K562 (cell line): Measurements from ENCODE around the gene CASKIN2. TPM values are rescaled to one million over a fixed set of nuclear protein-coding genes. Genes with fewer than 3 reads are reported as not detected.
A peak's percentile ranks its signal among the peaks of the same experiment; 100 is the strongest.

ENCODE experiments used
- ATAC-seq: fragments of 200-7000 bp; cut with Tn5 transposase; 3 replicates; pipeline ENCODE4 v1.9.1; 2020; ENCODE audit warnings: moderate library complexity
- BruUV-seq: library from RNA; stranded (reverse); fragments of 400-500 nt; replicated peaks from 2 replicates; lab custom pipeline; 2021; lab: Mats Ljungman, UMichigan
- CTCF ChIA-PET: fragments of 300-600 bp; formaldehyde crosslinking; extraction: SDS; loops from one replicate; lab custom pipeline; 2021; ENCODE audit warnings: low intra/inter-chr PET ratio; lab: Yijun Ruan, JAX
- POLR2A ChIA-PET: fragments of 300-600, 350-650 bp; sonication (Branson Sonifier 250); formaldehyde crosslinking; extraction: SDS; loops from one replicate; lab custom pipeline; 2021; ENCODE audit warnings: antibody characterized with exemption, inconsistent platforms; lab: Yijun Ruan, JAX
- DNase-seq, 4 experiments: peaks; one replicate each; pipeline versions ENCODE4 v3.0.0 to v3.0.0-alpha.2; 2011 to 2018; ENCODE audit warnings: low spot score in 3 of 4, mixed read lengths in 3 of 4; ENCODE audit errors: extremely low read depth in 1 of 4
- FAIRE-seq: peaks from 2 replicates; lab custom pipeline; 2011; peaks lifted over from hg19 to GRCh38; lab: Jason Lieb, UNC
- H2AFZ ChIP-seq: 2 replicates; pipeline ENCODE4 v1.6.0; 2011; ENCODE audit warnings: low read depth, low read length, control low read depth, inconsistent platforms
- H3K27ac ChIP-seq: fragments of 200-600 bp; 3 replicates; pipeline ENCODE4 v1.8.0; 2011; ENCODE audit warnings: low read depth, mild to moderate bottlenecking, control low read depth, inconsistent platforms, low read length, moderate library complexity, mixed read lengths; ENCODE audit errors: extremely low read depth
- H3K27me3 ChIP-seq, 2 experiments: fragments of 300-600 bp in 1 of 2; 2 replicates in 1 of 2; 3 replicates in 1 of 2; pipeline versions ENCODE4 v1.6.0 to v1.8.0; 2011; ENCODE audit warnings: inconsistent platforms in 2 of 2, low read length in 2 of 2, mild to moderate bottlenecking in 1 of 2, mixed read lengths in 1 of 2, moderate library complexity in 1 of 2; ENCODE audit not compliant: control insufficient read depth in 2 of 2, insufficient read depth in 2 of 2
- H3K36me3 ChIP-seq: fragments of 300-600 bp; 3 replicates; pipeline ENCODE4 v1.8.0; 2011; ENCODE audit warnings: mild to moderate bottlenecking, low read length, inconsistent platforms; ENCODE audit not compliant: control insufficient read depth, insufficient read depth
- H3K4me1 ChIP-seq, 2 experiments: fragments of 200-600 bp in 1 of 2; replicated peaks in 1 of 2; 2 replicates in 1 of 2; 3 replicates in 1 of 2; pipeline versions ENCODE4 v1.5.1 to v1.8.0; 2011; ENCODE audit warnings: inconsistent platforms in 2 of 2, low read length in 2 of 2, mild to moderate bottlenecking in 1 of 2, mixed read lengths in 1 of 2, moderate library complexity in 1 of 2; ENCODE audit not compliant: control insufficient read depth in 2 of 2, insufficient read depth in 2 of 2
- H3K4me2 ChIP-seq: 2 replicates; pipeline ENCODE4 v1.6.1; 2011; ENCODE audit warnings: low read length, control low read depth, inconsistent platforms, mixed read lengths; ENCODE audit not compliant: insufficient read depth
- H3K4me3 ChIP-seq: fragments of 200-600 bp; sonication (generic), shearing (Covaris generic); 2 replicates; pipeline ENCODE4 v1.5.1; 2016; ENCODE audit warnings: control low read depth, inconsistent platforms
- H3K79me2 ChIP-seq: fragments of 200-600 bp; 3 replicates; pipeline ENCODE4 v1.8.0; 2011; ENCODE audit warnings: low read length, inconsistent platforms; ENCODE audit not compliant: control insufficient read depth, insufficient read depth
- H3K9ac ChIP-seq, 2 experiments: 2 replicates each; pipeline versions ENCODE4 v1.6.0 to v1.6.1; 2011; ENCODE audit warnings: low read depth in 2 of 2, low read length in 2 of 2, control low read depth in 1 of 2, inconsistent platforms in 1 of 2, mild to moderate bottlenecking in 1 of 2, mixed read lengths in 1 of 2; ENCODE audit not compliant: insufficient read depth in 1 of 2
- H3K9me1 ChIP-seq: one replicate; pipeline ENCODE4 v1.6.0; 2011; ENCODE audit warnings: inconsistent platforms, mild to moderate bottlenecking, low read length, moderate library complexity; ENCODE audit not compliant: control insufficient read depth, insufficient read depth
- H3K9me3 ChIP-seq: replicated peaks from 2 replicates; pipeline ENCODE4 v1.5.1; 2011; ENCODE audit warnings: low read depth, low read length, inconsistent platforms; ENCODE audit not compliant: control insufficient read depth, insufficient read depth
- H4K20me1 ChIP-seq: replicated peaks from 2 replicates; pipeline ENCODE4 v1.6.1; 2011; ENCODE audit warnings: low read length, inconsistent platforms, mixed read lengths; ENCODE audit not compliant: control insufficient read depth, insufficient read depth
- POLR2H ChIP-seq: IDR thresholded peaks from 2 replicates; pipeline ENCODE4 v1.6.1; 2016; ENCODE audit warnings: missing genetic modification characterization, low read depth, mild to moderate bottlenecking, control low read depth, missing compliant biosample characterization, moderate library complexity
- PREB ChIP-seq: sonication (generic); formaldehyde crosslinking; IDR thresholded peaks from 2 replicates; pipeline ENCODE4 v1.8.1; 2023; ENCODE audit warnings: mild to moderate bottlenecking, missing genetic modification reagents
- SMAD4 ChIP-seq: fragments of 250-450 bp; sonication (Bioruptor Pico); conservative IDR thresholded peaks from 2 replicates; pipeline ENCODE4 v1.8.0; 2021; ENCODE audit warnings: inconsistent platforms, mild to moderate bottlenecking, moderate library complexity
- SP2 ChIP-seq: IDR thresholded peaks from 2 replicates; pipeline ENCODE4 v1.6.1; 2011; ENCODE audit warnings: mild to moderate bottlenecking, low read depth, low read length, moderate library complexity; ENCODE audit not compliant: poor library complexity, severe bottlenecking; ENCODE audit errors: extremely low read depth
- ZBTB33 ChIP-seq: sonication (generic); formaldehyde crosslinking; IDR thresholded peaks from 2 replicates; pipeline ENCODE4 v1.8.1; 2023; ENCODE audit warnings: mild to moderate bottlenecking, missing genetic modification reagents
- WGBS: fragments of 100-300 bp; shearing (Covaris generic); methylation state at CpG from one replicate; pipeline ENCODE4 v1.1.6; 2016; ENCODE audit warnings: low coverage, mixed read lengths; ENCODE audit not compliant: insufficient coverage; ENCODE audit errors: missing lambda C conversion rate; 5-methylcytosine and 5-hydroxymethylcytosine counted together
- in situ Hi-C: fragments of 300-500 bp; cut with MboI; formaldehyde crosslinking; loops from 4 replicates; pipeline ENCODE4 v1.15.0; 2018; ENCODE audit warnings: inconsistent platforms, mixed read lengths
- intact Hi-C: fragments of 100-400 bp; cut with micrococcal nuclease; formaldehyde crosslinking; loops from 2 replicates; pipeline ENCODE4 v1.14.2; 2022
- polyA plus RNA-seq, 8 experiments: library from polyadenylated mRNA; depleted of rRNA in 4 of 8; stranded (reverse) in 5 of 8; unstranded in 3 of 8; fragments of >200 nt; fragmentation: Nextera tagmentation in 2 of 8; fragmentation: Illumina TruSeq in 1 of 8; extraction: Ambion mirVana in 2 of 8; extraction: Trizol in 1 of 8; gene quantifications; 2 replicates each; pipeline versions ENCODE4 v1.2.1 to v1.2.3, GENCODE V29; 2011 to 2014; ENCODE audit warnings: inconsistent platforms in 1 of 8, missing spikeins in 1 of 8
- total RNA-seq, 7 experiments: library from RNA; depleted of rRNA in 6 of 7; stranded (reverse); fragments of >200 nt in 6 of 7; fragmentation: Illumina TruSeq in 2 of 7; extraction: Trizol in 2 of 7; gene quantifications; 2 replicates each; pipeline versions ENCODE4 v1.2.1 to v1.2.3, GENCODE V29; 2011 to 2021; ENCODE audit warnings: low replicate concordance in 1 of 7

CASKIN2 gene
- total and polyA plus RNA-seq, 9 of the 15 experiments (the other 6 are each of a cell fraction or from before 2014, with no cell fraction given) = 0.01 to 12.2 (median 2.1) TPM

GRCh38 chr17:75536366-75536765, 21.0 kb upstream of the CASKIN2 start (continued):
- TF ChIP-seq PREB = no peak
- TF ChIP-seq SMAD4 (CRISPR knock-in tag) = no peak
- TF ChIP-seq SP2 = no peak

GRCh38 chr17:75535871-75536270, 20.5 kb upstream of the CASKIN2 start:
- Histone ChIP-seq H3K27me3 (no peaks in the 10 kb centered on the region), H3K9ac (peak overlapping the region in 1 of 2 experiments; percentile 28; a peak in 1 of 4 replicates), H3K79me2 (no peaks in the 10 kb centered on the region), H3K36me3 (no peaks in the 10 kb centered on the region), H3K4me2 (no peak overlapping the region), H2AFZ (no peak overlapping the region), H3K4me1 (peaks cover under 1 to 17% of the 10 kb centered on the region in 2 experiments; a peak in 2 of 5 replicates), H3K9me1 (no peaks in the 10 kb centered on the region), H3K27ac (no peak overlapping the region), H4K20me1 (0 out of 2 replicates have a peak, but pooled peaks cover 3% of the 10 kb centered on the region), H3K9me3 (no peaks in the 10 kb centered on the region), H3K4me3 (no peak overlapping the region)
- ChIA-PET CTCF (no interaction called here), POLR2A (interaction anchor here (0.5 to 1.6 kb wide), 4 partner anchors 9 to 152 kb away, joined by 3 to 6 read pairs (median 3); no protein-coding TSS in a partner anchor)
- ATAC-seq (no peak), FAIRE-seq (no peak), DNase-seq (no peak)
- in situ Hi-C loops (no loop called here), intact Hi-C loops (no loop called here)
- WGBS = 74% methylated on average over 8 of the region's 8 CpGs
- no TSS peak for BruUV-seq
- TF ChIP-seq POLR2H (no peak), ZBTB33 (CRISPR knock-in tag) (peak; percentile 74; the same call in 1 of the 2 replicates)
